NOMO-1 treated with dmso at 0.1 percent for 144 hours (cell line): ENCODE results near the gene ACOT7.

ENCODE experiments used
- DNase-seq: peaks from one replicate; lab custom pipeline; 2025; ENCODE audit not compliant: unreplicated experiment; lab: John Stamatoyannopoulos, UW

ACOT7 gene

DNA sequence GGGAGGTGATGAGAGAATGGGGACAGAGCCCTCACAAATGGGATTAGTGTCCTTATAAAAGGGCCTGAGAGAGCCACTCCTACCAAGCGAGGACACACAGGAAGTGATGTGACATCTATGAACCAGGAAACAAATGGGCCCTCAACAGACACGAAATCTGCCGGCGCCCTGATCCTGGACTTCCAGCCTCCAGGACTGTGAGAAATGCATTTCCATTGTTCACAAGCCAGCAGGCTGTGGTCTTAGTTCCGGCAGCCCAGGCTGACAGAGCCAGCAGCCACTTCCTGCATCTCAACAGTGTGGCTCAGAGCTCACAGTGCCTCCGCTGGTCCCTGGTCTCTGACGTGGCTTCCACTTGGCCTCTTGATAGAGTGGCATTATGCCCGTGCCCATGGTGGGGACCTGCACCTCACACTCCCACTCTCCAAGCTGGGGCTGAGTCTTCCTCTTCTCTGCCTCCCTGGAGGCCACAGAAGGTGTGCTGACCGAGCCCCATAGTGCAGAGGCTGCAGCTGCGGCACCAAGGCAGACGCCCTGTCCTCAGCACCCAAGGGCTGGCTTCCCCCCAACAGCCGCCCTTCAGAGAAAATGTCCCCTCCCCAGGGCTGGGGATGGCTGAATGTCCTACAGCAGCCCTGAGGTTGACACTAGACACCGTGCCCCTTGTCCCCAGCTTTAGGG, 44.9 kb downstream of the ACOT7 start:
- DNase-seq, result no peak

DNA sequence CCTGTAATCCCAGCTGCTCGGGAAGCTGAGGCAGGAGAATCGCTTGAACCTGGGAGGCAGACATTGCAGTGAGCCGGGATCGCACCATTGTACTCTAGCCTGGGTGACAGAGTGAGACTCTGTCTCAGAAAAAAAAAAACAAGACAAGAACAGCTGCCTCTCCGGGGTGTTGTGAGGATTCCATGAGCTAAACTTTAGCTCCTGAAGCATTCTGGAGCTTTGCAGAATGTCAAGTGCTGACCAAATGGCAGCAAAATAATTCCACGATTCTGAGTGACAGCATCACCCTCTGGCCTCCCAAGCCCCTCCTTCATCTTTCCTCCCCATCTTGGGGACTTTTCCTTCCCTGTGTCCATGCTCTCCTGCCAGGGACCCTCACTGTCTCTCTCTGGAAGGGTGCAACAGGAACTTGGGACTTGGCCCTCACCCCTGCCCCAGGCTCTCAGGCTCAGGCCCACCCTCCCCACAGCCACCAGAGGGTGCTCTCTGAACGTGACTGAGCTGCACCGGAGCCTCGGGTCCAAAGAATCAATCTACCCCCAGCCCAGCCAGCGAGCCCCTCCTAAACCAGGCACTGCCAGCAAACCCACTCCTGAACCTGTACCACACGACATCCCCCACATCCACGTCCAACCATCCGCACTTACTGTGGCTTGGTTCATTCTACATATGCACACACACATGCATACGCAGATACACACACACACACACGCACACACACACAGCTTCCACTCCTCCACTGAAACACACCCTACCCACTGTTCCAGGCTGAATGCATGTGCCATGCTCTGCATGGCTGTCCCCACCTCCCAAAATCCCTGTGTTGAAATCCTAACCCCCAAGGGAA, 45.7 kb downstream of the ACOT7 start:
- no peak for DNase-seq

DNA sequence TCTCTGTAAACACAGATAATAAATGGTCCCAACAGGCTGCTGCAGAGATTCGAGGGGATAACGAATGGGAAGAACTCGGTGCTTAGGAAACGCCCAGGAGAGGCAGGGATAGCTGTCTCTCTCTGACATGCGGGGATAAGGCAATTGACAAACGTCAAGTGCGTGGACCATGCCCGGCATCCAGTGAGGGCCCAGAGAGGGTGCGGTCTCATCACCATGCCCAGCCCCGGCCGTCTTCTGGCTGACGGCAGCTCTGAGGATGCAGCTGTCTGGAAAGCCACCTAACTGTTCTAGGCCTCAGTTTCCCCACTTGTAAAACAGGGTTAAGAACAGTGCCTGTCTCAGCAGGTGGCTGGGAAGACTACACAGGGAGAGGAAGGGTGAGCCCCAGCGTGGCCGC, 48.1 kb downstream of the ACOT7 start:
- DNase-seq, result no peak

DNA sequence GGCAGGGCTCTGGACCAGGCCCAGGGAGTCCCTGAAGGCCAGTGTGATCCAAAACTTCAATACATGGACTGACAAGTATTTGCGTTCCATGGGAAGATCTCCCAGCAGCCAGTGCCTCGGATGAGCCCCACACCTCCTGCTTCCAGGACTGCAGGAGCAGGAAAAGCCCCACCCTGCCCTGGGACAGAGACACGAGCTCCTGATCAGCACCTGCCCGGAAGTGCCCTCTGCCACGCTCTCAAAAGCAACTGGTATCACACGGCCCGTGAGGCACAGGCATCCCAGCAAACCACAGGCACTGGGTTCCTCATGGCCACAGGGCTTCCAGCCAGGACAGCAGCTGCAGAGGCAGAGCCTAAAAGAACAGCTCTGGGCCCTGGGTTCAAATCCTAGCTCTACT, 48.6 kb downstream of the ACOT7 start:
- DNase-seq, result no peak

GRCh38 chr1:6343506-6344405, 49.8 kb downstream of the ACOT7 start:
- DNase-seq, result peak; percentile 17

GRCh38 chr1:6342056-6342455, 51.5 kb downstream of the ACOT7 start:
- no peak for DNase-seq

- DNase-seq, result no peak
These were observed 54.9 kb downstream of the ACOT7 start for GRCh38 chr1:6338695-6339094.

DNA sequence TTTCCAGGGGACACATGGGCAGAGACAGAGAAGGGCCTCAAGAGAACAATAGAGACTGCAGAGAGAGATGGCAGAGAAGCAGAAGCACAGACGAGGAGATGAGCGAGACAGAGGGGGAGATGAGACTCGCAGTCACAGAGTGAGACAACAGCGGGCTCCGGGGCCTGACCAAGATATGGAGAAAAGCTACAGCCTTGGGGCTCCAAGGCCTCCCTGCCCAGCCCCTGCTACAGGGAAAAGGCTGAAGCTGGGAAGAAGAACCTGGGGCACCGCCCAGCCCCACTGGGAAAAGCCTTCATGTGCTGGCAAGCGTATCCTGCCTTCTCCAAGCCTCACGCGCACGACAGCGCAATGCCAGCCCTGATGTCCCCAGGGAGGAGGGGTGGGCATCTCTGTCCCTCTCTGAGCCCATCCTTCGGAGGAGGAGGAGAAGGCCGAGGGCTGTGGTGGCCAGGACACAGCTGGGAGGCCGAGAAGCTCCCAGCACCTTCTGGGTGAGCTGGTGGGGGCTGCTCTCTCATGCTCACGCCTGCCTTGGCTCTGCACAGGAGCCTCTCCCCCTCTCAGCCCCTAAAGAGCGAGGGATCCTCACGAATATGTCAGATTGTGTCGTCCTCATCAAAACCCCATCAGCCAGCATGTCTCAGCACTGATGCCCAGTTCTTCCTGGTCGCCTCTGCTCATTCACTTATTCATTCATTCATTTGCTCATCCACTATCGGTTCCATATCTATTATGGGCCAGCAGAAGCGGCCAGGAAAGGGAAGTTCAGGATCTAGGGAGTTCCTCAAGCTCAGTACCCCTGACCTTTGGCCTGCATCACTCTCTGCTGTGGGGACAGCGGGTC, 56.6 kb downstream of the ACOT7 start:
- no peak for DNase-seq

- DNase-seq, result no peak
These were observed 59.1 kb downstream of the ACOT7 start for GRCh38 chr1:6334261-6334993.

- no peak for DNase-seq
These were observed 60.7 kb downstream of the ACOT7 start for GRCh38 chr1:6332821-6333220.

DNA sequence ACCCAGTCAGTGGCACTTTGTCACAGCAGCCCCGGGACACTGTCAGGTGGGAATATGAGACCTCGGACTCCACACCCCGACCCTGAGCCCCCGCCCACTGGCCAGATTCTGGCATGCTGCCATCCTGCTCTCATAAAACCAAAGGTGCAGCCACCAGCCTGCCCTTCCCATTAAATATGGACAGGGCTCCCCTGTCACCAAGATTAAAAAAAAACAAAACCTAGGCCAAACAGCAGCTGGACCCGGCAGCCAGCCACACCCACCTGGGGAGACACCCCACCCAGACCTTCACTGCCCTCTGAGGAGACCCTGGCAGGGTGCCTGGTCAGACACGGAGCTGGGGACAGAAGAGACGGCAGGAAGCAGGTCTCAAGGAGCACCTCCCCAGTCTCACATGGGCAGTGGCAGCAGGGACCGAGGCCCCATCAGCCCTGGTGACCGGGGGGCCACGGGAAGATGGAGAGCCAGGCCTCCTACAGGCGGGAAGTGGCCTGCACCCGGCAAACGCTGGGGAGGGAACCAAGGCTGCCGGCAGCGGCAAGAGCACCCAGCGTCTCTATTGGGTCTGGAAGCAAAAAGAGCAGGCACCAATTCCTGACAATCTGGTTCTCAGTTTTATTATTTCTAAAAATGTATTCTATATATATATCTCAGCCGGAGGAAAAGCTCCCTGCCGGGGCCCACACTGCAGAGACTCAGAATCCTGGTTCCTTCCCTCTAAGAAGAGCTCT, 61.9 kb downstream of the ACOT7 start:
- DNase-seq, result no peak

- no peak for DNase-seq
These were observed 63.1 kb downstream of the ACOT7 start for GRCh38 chr1:6330410-6330911.

DNA sequence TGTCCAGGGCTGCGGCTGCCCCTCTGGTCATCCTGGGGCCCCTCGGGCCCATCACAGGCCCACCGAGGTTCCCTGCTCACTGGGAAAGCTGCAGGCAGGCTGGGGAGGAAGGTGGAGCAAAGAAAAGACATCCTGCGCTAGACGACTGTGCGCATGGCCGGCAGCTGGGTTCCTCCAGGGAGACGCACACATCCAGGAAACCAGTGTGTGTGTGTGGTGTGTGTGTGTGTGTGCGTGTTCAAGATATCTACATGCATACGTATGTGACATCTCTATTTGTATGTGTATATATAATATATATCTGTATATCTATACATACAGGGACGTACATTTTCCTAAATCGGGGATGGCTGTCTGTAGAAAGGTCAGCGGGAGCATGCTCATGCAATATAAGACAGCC, 63.7 kb downstream of the ACOT7 start:
- no peak for DNase-seq

DNA sequence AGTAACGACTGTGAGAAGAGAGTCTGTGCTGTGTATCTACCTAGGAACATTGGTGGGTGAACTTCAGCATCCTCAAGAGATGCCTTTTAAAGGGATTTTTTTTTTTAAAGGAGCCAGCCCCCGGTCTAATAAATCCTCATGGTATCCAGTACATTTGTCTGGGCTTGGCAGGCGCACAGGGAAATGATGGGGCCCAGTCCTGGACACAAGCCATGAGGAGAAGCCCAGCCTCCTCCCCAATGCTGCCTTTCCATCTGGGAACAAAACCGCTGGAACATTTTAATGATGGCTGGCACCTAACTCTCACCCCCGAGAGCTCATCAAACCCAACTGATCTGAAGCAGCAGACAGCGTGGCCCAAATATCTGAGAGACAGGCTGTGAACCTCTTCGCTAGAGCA, 64.2 kb downstream of the ACOT7 start:
- no peak for DNase-seq

- DNase-seq, result no peak
These were observed 64.9 kb downstream of the ACOT7 start for GRCh38 chr1:6328696-6329095.

- no peak for DNase-seq
These were observed 65.5 kb downstream of the ACOT7 start for GRCh38 chr1:6328091-6328490.

DNA sequence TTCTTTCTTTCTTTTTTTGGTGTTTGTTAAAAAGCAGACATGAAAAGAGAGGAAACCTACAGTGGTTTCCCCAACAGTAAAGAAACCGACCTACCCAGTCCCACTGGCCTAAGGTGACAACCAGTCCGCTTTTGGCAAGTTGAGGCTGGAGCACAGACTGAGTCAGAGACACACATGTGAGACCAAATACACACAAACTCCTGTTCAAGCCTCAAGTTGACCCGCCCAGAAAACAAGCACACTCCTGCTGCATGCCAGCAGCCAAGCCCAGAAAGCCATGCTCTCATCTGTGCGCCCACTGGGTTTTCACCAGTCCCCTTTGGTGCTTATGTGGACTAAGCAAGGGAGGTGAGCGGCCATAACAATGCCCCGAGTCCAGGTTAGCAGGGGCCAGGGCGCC, 68.1 kb downstream of the ACOT7 start:
- DNase-seq, result no peak

- no peak for DNase-seq
These were observed 71.4 kb downstream of the ACOT7 start for GRCh38 chr1:6322161-6322560.

DNA sequence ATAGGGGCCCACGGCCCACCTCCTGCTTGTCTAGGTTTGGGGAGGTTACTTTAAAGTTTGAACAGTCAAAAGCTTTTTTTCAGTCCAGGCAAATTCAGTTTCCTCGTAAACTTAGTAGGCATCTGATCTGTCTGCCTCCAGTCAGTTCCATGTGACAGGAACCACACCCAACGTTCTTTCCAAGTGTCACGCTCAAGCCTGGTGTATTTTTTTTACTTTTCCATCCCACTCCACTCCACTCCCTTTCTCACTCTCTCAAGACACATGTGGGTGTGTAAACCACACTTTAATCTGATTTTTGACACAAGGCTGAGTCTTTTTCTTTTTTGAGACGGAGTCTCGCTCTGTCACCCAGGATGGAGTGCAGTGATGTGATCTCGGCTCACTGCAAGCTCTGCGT, 72.4 kb downstream of the ACOT7 start:
- DNase-seq, result no peak
